GM21717 (cell line): ENCODE data around the gene USP24.
A peak's percentile ranks its signal among the peaks of the same experiment; 100 is the strongest.

Experiments
- ATAC-seq: cut with Tn5 transposase; IDR thresholded peaks from one replicate; pipeline ENCODE4 v1.9.1; 2021; ENCODE audit warnings: mild to moderate bottlenecking, moderate library complexity; ENCODE audit not compliant: unreplicated experiment

The USP24 gene

DNA sequence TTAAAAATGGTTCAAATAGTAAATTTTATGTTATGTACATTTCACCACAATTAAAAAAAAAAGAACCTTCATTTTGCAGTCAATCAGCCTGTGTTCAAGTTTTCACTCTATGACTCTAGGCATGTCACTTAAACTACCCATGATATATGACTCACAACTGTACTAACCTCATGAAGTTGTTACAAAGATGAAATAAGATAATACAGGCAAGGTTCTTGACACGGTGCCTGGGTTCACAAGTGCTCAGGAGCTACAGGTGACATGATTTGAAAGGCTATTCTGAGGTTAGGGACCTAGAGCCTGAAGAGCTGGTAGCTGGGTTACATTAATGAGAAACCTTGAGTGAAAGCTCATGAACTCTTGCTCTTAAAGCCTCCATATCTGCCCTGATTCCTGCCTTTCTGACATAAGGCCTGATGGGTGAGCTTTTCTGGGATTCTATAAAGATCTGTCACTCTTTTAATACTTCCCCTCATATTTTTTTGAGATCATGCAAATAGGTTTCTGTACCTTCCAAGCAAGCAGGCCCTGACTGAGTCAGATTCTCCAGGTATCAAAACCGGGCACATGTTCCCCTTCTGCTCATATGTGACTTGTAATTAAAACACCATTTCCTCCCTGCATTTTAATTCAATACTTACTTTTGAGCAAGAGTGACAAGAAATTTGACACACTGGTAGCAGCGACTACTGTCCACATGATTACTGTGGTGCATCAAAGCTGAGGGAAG is 141.8 kb downstream of the USP24 start:
- ATAC-seq = no peak

- ATAC-seq = no peak
These were observed 143.7 kb downstream of the USP24 start for GRCh38 chr1:55071477-55071876.

DNA sequence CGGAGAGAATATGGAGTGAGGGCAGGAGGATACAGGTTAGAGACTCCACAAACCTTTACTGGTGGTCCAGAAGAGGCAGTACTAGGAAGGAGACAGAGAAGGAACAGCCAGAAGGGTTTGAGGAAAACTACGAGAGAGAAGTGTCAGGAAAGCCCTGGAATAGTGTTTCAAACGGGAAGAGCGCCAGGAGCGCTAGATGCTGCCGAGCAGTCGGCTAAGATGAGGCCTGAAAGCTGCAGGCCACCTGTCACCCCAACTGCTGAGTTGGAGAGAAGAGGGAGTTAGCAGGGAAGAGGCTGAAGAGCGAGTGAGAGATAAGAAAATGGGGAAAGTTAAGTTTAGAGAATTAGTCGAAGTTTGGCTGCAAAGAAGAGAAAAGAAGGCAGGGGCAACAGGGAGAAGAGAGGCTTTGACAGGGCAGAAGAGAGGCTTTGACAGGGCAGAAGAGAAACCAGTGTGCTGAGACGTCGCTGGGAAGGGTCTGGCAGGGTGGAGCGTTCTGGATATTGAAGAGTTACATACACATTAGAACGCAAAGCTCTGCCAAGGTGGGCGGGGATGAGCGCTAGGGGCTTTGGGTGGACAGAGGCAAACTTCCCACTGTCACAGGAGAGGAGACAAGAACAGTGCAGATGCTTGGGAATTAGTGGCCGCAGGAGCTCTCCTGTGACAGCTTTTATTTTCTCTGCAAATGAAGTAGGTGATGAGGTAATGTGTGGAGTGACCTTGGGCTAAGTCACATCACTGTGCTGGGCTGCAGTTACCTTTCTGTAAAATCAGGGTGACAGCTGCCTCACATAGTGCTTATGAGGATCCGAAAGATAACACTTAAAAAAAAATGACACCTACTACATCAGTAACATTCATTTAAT is 144.6 kb downstream of the USP24 start:
- no peak for ATAC-seq

DNA sequence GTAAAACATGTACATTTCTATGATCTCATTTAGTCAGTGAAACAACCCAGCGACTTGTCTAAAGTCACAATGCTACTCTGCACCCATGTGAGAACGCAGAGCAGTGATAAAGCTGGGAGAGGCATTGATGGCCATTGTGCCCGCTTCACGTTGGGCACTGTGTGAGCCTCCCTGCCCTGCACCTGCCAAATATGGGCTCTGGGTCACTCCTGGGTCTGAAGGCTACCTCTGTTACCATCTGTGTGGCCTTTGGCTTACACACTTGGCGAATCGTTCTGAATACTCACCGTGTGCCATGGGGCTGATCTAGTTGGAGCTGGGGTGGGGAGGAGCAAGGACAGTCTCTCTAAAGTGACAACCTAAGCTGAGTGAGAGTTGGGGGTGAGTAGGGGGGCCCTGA is 145.9 kb downstream of the USP24 start:
- ATAC-seq = no peak

GRCh38 chr1:55068638-55069037 is 146.5 kb downstream of the USP24 start:
- ATAC-seq = no peak

DNA sequence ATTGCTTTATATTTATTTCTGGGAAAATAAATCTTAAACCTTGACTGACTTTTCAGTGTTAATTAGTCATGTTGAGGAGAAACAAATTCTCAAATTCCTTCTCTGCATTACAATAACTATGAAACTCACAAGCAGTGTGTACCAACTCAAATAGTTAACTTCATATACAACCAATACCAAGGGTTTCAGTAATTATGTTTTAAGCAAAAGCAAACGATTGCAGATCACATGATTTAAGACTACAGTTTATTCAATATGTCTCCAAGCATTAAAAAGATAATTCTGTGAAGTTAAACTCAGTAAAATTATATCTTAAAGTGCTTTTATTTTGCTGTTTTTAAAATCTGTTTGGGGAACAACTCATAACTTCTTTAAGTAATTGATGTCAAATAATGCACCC is 147.2 kb downstream of the USP24 start:
- no peak for ATAC-seq

DNA sequence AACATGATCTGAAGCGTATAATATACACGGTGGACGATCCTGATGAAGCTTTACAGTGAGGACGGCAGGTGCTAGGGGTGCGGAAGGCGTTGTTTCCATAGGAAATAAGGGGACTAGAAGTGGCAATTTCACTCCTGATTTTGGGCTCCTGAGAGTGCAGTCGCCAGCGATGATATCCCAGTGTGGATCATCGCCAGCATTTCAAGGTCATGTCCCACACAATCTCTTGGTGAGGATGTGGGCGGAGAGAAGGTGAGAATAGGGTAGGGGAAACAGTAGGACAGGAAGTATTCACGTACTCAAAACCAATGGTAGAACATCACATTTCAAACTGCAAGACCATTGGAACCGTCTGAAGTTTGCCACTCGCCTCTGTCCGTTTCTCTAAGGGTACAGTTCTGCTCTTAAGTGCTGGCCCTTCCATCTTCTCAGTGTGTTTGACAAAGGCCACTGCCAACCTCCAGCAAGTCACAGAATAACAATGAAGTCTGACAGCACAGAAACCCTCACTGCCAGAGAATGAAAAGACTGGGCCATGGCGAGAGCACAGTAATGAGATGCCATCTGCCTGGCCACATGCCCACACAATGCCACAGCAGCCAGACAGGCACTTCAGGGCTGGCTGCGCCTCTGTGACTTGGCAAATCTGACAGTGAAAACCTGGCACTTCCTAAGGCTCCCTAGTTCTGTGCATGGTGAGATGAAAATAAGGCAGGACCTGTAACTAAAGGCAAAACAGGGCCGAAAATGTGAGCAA is 148.0 kb downstream of the USP24 start:
- ATAC-seq = no peak

DNA sequence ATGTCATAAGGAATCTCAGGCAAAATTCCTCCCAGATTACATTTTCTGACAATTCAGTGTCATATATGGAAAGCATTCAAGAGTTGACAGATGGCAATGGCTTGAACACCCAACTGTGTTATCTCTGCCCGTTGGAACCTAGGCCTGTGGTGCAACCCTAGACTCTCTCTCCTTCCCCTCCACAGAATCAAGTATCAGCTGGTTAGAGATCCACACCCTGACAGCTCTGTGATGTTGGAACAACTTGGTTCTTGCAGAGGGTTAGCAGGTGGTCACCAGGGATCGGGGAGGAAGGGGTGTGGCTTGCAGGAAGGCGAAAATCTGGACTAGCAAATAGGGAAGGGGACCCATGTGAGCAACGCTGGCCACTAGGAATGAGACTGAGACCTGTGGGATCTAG is 149.5 kb downstream of the USP24 start:
- no peak for ATAC-seq

- no peak for ATAC-seq
These were observed 150.3 kb downstream of the USP24 start for GRCh38 chr1:55064861-55065263.

GRCh38 chr1:55064071-55064581 is 151.0 kb downstream of the USP24 start:
- ATAC-seq = no peak

DNA sequence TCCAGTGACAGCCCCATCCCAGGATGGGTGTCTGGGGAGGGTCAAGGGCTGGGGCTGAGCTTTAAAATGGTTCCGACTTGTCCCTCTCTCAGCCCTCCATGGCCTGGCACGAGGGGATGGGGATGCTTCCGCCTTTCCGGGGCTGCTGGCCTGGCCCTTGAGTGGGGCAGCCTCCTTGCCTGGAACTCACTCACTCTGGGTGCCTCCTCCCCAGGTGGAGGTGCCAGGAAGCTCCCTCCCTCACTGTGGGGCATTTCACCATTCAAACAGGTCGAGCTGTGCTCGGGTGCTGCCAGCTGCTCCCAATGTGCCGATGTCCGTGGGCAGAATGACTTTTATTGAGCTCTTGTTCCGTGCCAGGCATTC is 151.6 kb downstream of the USP24 start:
- ATAC-seq = no peak

GRCh38 chr1:55062801-55063576 is 152.2 kb downstream of the USP24 start:
- no peak for ATAC-seq

GRCh38 chr1:55061706-55062321 is 153.3 kb downstream of the USP24 start:
- no peak for ATAC-seq

GRCh38 chr1:55061000-55061705 is 154.0 kb downstream of the USP24 start:
- ATAC-seq = no peak

- ATAC-seq = peak; percentile 53
These were observed 154.8 kb downstream of the USP24 start for GRCh38 chr1:55060133-55060999.

- no peak for ATAC-seq
These were observed 155.6 kb downstream of the USP24 start for GRCh38 chr1:55059302-55060132.

DNA sequence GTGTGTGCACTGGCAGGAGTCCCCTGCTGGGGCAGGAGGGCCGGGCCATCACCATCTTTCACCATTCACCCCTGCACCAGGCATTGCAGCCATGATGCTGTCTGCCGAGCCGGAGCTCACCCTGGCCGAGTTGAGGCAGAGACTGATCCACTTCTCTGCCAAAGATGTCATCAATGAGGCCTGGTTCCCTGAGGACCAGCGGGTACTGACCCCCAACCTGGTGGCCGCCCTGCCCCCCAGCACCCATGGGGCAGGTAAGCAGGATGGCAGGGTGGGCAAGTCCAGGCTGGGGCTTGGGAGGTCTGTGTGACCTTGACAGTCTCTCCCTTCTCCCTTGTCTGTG is 157.2 kb downstream of the USP24 start:
- ATAC-seq = no peak
